Upper lobe of right lung (tissue), 1 donor: ENCODE data around the gene BDH1. TPM values are rescaled to one million over a fixed set of nuclear protein-coding genes. Genes with fewer than 3 reads are reported as not detected.
A peak's percentile ranks its signal among the peaks of the same experiment; 100 is the strongest.

Experiments
- ATAC-seq: fragments of 200-7000 bp; cut with Tn5 transposase; one replicate; pipeline ENCODE4 v1.9.1; 2020; ENCODE audit warnings: mild to moderate bottlenecking, moderate library complexity
- DNase-seq: peaks from one replicate; pipeline ENCODE4 v3.0.0-alpha.2; 2020
- H3K27ac ChIP-seq: fragments of 200-600 bp; one replicate; pipeline ENCODE4 v1.8.0; 2022
- H3K27me3 ChIP-seq: fragments of 200-600 bp; one replicate; pipeline ENCODE4 v1.8.0; 2022; ENCODE audit warnings: mild to moderate bottlenecking
- H3K36me3 ChIP-seq: fragments of 200-600 bp; one replicate; pipeline ENCODE4 v1.8.0; 2022
- H3K4me1 ChIP-seq: fragments of 200-600 bp; one replicate; pipeline ENCODE4 v1.8.0; 2022
- H3K4me3 ChIP-seq: fragments of 200-600 bp; one replicate; pipeline ENCODE4 v1.8.0; 2022; ENCODE audit warnings: mild to moderate bottlenecking
- H3K9me3 ChIP-seq: fragments of 200-600 bp; one replicate; pipeline ENCODE4 v1.8.0; 2022
- CTCF ChIP-seq: fragments of 200-600 bp; IDR thresholded peaks from one replicate; pipeline ENCODE4 v1.8.0; 2022; ENCODE audit warnings: antibody characterized with exemption
- intact Hi-C: fragments of 100-400 bp; cut with DNase I; formaldehyde crosslinking; loops from one replicate; pipeline ENCODE4 v1.11.0; 2022
- total RNA-seq: library from RNA; stranded (reverse); fragmentation: NEBNext Ultra II Directional; extraction: Animal tissue kit (Norgen Biotek cat#: 25700); gene quantifications from one replicate; pipeline ENCODE4 v1.2.1, GENCODE V29; 2021
- donor health status: DM: no; HTN: yes; CAD: no; lungs with severe emphysema.

BDH1 gene
- total RNA-seq, 1 donor from 2014 or later, result 12.5 TPM

GRCh38 chr3:197501496-197501878 is 54.3 kb downstream of the BDH1 start:
- no peak overlapping the region for H3K4me3 ChIP-seq
- H3K27ac ChIP-seq, result no peak overlapping the region
- DNase-seq (no peak), ATAC-seq (peak; percentile 29)
- no peaks in the 10 kb centered on the region for H3K36me3 ChIP-seq
- intact Hi-C loops, result no loop called here
- H3K9me3 ChIP-seq, result no peaks in the 10 kb centered on the region
- TF ChIP-seq CTCF, result no peak
- no peaks in the 10 kb centered on the region for H3K4me1 ChIP-seq
- H3K27me3 ChIP-seq, result no peaks in the 10 kb centered on the region

GRCh38 chr3:197500812-197501211 is 55.0 kb downstream of the BDH1 start:
- intact Hi-C loops, result no loop called here
- H3K27me3 ChIP-seq, result no peaks in the 10 kb centered on the region
- no peaks in the 10 kb centered on the region for H3K4me1 ChIP-seq
- no peaks in the 10 kb centered on the region for H3K36me3 ChIP-seq
- no peak overlapping the region for H3K27ac ChIP-seq
- no peak overlapping the region for H3K4me3 ChIP-seq
- no peak for TF ChIP-seq CTCF
- no peak for DNase-seq
- ATAC-seq, result no peak
- no peaks in the 10 kb centered on the region for H3K9me3 ChIP-seq

GRCh38 chr3:197499427-197499826 is 56.3 kb downstream of the BDH1 start:
- Histone ChIP-seq H3K4me3 (no peak overlapping the region), H3K4me1 (no peaks in the 10 kb centered on the region), H3K9me3 (no peaks in the 10 kb centered on the region), H3K36me3 (no peaks in the 10 kb centered on the region), H3K27me3 (no peaks in the 10 kb centered on the region), H3K27ac (no peak overlapping the region)
- no peak for ATAC-seq
- no peak for DNase-seq
- intact Hi-C loops, result no loop called here
- no peak for TF ChIP-seq CTCF

- no peak for ATAC-seq
- Histone ChIP-seq H3K27me3 (no peaks in the 10 kb centered on the region), H3K9me3 (no peaks in the 10 kb centered on the region), H3K4me1 (no peaks in the 10 kb centered on the region), H3K27ac (no peak overlapping the region), H3K4me3 (no peak overlapping the region), H3K36me3 (no peaks in the 10 kb centered on the region)
- intact Hi-C loops, result no loop called here
- TF ChIP-seq CTCF, result no peak
- no peak for DNase-seq
These were observed 57.1 kb downstream of the BDH1 start for GRCh38 chr3:197498499-197499241.

- TF ChIP-seq CTCF, result no peak
These were observed 59.0 kb downstream of the BDH1 start for GRCh38 chr3:197496746-197497125.

More at GRCh38 chr3:197496746-197497125, 59.0 kb downstream of the BDH1 start:
- H3K27ac ChIP-seq, result no peak overlapping the region
- no peaks in the 10 kb centered on the region for H3K9me3 ChIP-seq
- H3K36me3 ChIP-seq, result no peaks in the 10 kb centered on the region
- no peaks in the 10 kb centered on the region for H3K4me1 ChIP-seq
- ATAC-seq, result no peak
- no peak for DNase-seq
- H3K27me3 ChIP-seq, result no peaks in the 10 kb centered on the region
- H3K4me3 ChIP-seq, result no peak overlapping the region
- intact Hi-C loops, result no loop called here
